ENCODE measurements around the gene TEDC1.

TEDC1 gene

DNA sequence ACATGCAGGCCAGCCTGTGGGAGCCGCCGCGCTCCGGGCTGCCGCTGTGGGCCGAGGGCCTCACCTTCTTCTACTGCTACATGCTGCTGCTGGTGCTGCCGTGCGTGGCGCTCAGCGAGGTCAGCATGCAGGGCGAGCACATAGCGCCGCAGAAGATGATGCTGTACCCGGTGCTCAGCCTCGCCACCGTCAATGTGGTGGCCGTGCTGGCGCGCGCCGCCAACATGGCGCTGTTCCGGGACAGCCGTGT, 38.2 kb downstream of the TEDC1 start:
- Histone ChIP-seq H3K27me3 (ENCODE audit: control insufficient read depth, insufficient read depth, low read length) (peaks cover 28% of the 10 kb centered on the region), H3K36me3 (ENCODE audit: insufficient read depth, low read length) (no peaks in the 10 kb centered on the region), H3K4me3 (ENCODE audit: low read length) (no peak overlapping the region), H3K4me1 (ENCODE audit: control insufficient read depth, insufficient read depth, low read length) (peaks cover 22% of the 10 kb centered on the region), H3K4me2 (ENCODE audit: low read length) (no peak overlapping the region), H3K9ac (ENCODE audit: low read depth, low read length) (no peak overlapping the region), H3K9me3 (replicated peaks; ENCODE audit: low read length) (no peaks in the 10 kb centered on the region)

DNA sequence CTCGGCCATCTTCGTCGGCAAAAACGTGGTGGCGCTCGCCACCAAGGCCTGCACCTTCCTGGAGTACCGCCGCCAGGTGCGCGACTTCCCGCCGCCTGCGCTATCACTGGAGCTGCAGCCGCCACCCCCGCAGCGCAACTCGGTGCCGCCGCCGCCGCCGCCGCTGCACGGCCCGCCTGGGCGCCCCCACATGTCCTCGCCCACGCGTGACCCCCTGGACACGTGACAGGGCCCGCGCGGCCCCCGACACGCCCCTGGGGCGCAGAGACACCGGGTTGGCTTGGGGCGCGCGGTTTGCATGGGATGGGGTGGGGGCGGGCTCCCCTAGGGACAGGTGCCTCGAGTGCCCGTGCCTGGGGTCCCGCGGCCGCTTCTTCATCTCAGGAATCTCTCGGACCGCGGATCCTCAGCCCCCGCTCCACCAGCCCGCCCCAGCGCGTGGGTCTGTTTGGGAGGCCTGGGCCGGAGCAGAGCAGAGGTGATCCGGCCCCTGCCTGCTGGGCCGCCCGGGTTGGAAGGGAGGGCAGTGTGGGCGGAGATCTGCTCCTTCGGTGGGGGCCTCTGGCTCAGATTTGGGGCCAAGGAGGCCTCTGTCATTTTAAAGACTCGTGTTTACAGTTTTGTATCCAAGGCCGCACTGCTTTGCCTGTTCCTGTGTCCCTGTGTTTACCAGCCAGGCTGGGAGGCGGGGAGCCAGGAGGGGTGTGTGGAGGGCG, 38.7 kb downstream of the TEDC1 start:
- H3K4me2 ChIP-seq (ENCODE audit: low read length), result no peak overlapping the region
- no peak overlapping the region for H3K9ac ChIP-seq (ENCODE audit: low read depth, low read length)
- H3K27me3 ChIP-seq (ENCODE audit: control insufficient read depth, insufficient read depth, low read length), result peaks cover 33% of the 10 kb centered on the region
- no peak overlapping the region for H3K4me3 ChIP-seq (ENCODE audit: low read length)
- H3K4me1 ChIP-seq (ENCODE audit: control insufficient read depth, insufficient read depth, low read length), result peaks cover 22% of the 10 kb centered on the region
- no peaks in the 10 kb centered on the region for H3K9me3 ChIP-seq (replicated peaks; ENCODE audit: low read length)
- H3K36me3 ChIP-seq (ENCODE audit: insufficient read depth, low read length), result no peaks in the 10 kb centered on the region

DNA sequence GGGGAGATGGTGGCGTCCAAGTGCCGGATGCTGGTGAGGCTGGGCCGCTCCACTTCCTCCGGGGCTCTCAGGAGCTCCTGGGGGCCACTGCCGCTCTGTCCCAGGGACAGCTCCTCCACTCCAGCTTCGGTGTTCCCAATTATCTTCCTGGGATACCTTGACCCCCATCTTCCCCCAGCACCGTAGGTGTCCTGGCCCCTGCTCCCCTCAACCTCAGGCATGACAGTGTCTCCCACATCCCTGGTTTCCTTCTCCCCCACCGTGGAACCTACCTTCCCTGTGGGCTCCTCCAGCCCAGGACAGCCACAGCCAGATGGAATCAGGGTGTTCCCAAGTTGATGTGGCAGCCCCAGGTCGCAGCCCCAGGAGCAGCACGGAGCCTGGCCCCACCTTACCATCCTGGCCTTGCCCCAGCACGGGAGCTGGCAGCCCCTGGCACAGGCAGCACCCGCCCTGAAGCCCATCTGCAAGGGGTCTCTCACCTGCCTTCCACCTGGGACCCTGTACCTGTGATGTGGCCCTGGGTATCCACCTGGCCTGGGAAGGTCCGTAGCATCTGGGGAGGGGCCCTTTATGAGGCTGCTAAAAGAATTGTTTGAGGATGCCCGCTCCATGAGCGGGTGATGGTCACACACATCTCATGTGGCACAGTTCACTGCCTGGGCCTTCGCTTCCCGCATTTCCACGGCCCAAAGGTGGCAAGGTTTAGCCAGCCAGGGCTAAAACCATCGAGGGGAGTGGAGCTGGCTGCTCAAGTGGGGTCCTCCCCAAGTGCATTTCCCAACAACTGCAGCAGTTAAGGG, 39.4 kb downstream of the TEDC1 start:
- Histone ChIP-seq H3K4me3 (ENCODE audit: low read length) (no peak overlapping the region), H3K27me3 (ENCODE audit: control insufficient read depth, insufficient read depth, low read length) (peaks cover 35% of the 10 kb centered on the region), H3K4me1 (ENCODE audit: control insufficient read depth, insufficient read depth, low read length) (peaks cover 22% of the 10 kb centered on the region), H3K9me3 (replicated peaks; ENCODE audit: low read length) (no peaks in the 10 kb centered on the region), H3K9ac (ENCODE audit: low read depth, low read length) (no peak overlapping the region), H3K36me3 (ENCODE audit: insufficient read depth, low read length) (no peaks in the 10 kb centered on the region), H3K4me2 (ENCODE audit: low read length) (no peak overlapping the region)

DNA sequence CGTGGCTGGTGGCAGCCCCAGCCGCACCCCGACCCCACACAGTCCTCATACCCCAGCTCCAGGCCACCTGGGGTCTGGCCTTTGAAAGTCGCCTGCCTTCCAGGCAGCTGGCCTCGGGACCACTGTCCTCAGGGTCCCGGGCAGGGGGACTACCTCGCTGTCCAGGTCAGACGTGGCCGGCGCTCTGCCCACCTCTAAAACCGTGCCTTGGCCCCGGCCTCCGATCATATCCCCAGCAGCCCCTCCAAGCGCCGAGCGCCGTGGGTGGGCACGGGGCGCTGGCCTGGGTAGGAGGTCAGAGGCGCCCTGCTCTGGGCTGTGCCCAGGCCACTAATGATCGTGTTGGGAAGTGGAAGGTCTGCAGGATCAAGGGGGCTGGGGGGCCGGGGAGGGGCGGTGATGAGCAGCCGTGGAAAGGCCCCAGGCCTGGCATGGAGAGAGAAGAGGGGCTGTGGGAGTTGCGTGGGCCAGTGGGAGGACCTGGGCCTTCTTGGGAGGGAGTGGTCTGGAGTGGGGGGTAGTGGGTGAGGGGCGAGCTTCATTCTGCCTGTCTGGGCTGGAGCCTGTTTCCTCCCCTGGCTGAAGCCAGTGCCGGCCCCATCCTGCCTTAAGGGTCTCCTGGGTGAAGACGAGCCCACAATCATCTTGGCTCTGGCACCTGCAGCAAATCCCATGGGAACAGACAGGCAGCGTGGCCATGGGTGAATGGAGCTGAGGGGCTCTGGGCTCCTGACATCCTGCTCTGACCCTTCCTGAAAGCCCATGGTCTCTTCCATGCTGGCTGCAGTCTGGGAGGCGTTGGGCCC, 40.2 kb downstream of the TEDC1 start:
- peaks cover 17% of the 10 kb centered on the region for H3K4me1 ChIP-seq (ENCODE audit: control insufficient read depth, insufficient read depth, low read length)
- no peak overlapping the region for H3K9ac ChIP-seq (ENCODE audit: low read depth, low read length)
- H3K4me2 ChIP-seq (ENCODE audit: low read length), result no peak overlapping the region
- H3K4me3 ChIP-seq (ENCODE audit: low read length), result no peak overlapping the region
- H3K27me3 ChIP-seq (ENCODE audit: control insufficient read depth, insufficient read depth, low read length), result peaks cover 33% of the 10 kb centered on the region
- no peaks in the 10 kb centered on the region for H3K36me3 ChIP-seq (ENCODE audit: insufficient read depth, low read length)
- H3K9me3 ChIP-seq (replicated peaks; ENCODE audit: low read length), result no peaks in the 10 kb centered on the region

DNA sequence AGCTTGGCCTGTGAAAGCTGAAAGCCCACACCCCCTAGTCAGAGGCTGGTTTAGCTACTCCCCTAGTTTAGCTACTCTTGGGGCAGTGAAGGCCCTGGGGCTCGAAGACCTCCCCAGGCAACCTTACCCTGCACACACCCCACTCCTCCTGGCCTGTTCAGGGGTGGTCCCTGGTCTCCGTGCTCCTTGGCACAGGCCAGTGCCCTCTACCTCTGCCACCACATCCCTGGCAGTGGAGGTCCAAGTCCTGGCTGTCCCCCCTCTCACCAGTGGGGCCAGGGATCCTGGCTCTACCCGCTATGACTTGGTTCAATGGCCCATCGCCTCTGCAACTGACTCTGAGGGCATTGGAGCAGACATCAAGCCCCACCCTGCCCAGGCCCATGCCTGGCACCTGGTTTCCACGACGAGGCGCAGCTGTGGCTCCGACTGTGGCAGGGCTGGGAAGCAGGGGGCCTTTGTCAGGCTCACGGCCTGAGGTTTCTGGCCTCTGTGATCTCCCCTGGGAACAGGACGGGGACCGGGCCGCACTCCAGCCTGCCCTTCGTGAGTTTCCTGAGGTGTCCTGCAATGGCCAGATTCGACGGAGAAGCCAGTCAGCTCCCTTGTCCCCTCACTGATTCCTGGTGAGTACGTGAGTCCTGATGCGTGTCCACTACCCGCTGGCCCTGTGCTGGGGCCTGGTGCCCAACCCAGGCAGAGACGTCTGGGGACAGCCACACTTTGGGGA, 41.0 kb downstream of the TEDC1 start:
- no peaks in the 10 kb centered on the region for H3K9me3 ChIP-seq (replicated peaks; ENCODE audit: low read length)
- no peaks in the 10 kb centered on the region for H3K36me3 ChIP-seq (ENCODE audit: insufficient read depth, low read length)
- peaks cover 13% of the 10 kb centered on the region for H3K4me1 ChIP-seq (ENCODE audit: control insufficient read depth, insufficient read depth, low read length)
- H3K4me3 ChIP-seq (ENCODE audit: low read length), result no peak overlapping the region
- H3K9ac ChIP-seq (ENCODE audit: low read depth, low read length), result no peak overlapping the region
- H3K27me3 ChIP-seq (ENCODE audit: control insufficient read depth, insufficient read depth, low read length), result peaks cover 41% of the 10 kb centered on the region
- H3K4me2 ChIP-seq (ENCODE audit: low read length), result no peak overlapping the region

DNA sequence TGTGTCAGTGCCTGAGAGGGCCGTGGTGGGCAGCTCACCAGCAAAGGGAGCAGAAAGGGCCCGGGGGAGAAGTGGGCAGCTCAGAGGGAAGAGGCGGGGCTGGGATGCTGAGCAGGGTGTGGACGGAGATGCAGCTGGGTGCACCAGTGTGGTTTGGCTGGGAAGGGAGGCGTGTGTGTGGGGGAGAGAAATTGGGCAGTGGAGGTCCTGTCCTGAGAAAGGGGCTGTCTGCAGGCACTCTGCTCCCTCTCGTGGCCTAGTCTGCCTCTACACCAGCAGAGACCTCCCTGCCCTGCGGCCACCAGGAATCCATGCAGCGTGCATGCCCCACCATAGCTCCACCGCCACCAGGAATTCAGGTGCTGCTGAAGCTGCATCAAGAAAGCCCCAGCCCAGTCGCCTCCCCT, 41.7 kb downstream of the TEDC1 start:
- Histone ChIP-seq H3K9me3 (replicated peaks; ENCODE audit: low read length) (no peaks in the 10 kb centered on the region), H3K27me3 (ENCODE audit: control insufficient read depth, insufficient read depth, low read length) (peaks cover 39% of the 10 kb centered on the region), H3K36me3 (ENCODE audit: insufficient read depth, low read length) (no peaks in the 10 kb centered on the region), H3K9ac (ENCODE audit: low read depth, low read length) (no peak overlapping the region), H3K4me1 (ENCODE audit: control insufficient read depth, insufficient read depth, low read length) (peaks cover 6% of the 10 kb centered on the region), H3K4me3 (ENCODE audit: low read length) (no peak overlapping the region), H3K4me2 (ENCODE audit: low read length) (no peak overlapping the region)

DNA sequence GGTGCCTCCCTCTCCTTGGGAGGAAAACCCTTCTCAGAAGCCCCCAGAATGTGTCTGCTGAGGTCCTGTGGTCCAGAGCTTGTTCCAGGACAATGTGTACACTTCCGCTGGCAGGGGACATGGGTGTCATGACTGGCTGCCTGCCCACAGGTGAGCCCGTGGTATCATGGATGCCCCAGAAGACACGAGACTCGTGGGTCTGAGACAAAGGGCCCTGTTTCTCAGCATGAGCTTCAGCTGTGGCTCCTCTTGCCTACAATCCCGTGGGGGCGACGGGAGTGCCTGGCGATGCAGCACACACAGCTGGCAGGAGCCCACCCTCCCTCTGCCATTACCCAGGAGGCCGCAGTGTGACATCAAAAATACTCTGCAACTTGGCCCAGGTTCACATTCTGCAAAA, 42.3 kb downstream of the TEDC1 start:
- Histone ChIP-seq H3K4me2 (ENCODE audit: low read length) (no peak overlapping the region), H3K36me3 (ENCODE audit: insufficient read depth, low read length) (no peaks in the 10 kb centered on the region), H3K27me3 (ENCODE audit: control insufficient read depth, insufficient read depth, low read length) (peaks cover 43% of the 10 kb centered on the region), H3K4me3 (ENCODE audit: low read length) (no peak overlapping the region), H3K4me1 (ENCODE audit: control insufficient read depth, insufficient read depth, low read length) (peaks cover 6% of the 10 kb centered on the region), H3K9me3 (replicated peaks; ENCODE audit: low read length) (no peaks in the 10 kb centered on the region), H3K9ac (ENCODE audit: low read depth, low read length) (no peak overlapping the region)

DNA sequence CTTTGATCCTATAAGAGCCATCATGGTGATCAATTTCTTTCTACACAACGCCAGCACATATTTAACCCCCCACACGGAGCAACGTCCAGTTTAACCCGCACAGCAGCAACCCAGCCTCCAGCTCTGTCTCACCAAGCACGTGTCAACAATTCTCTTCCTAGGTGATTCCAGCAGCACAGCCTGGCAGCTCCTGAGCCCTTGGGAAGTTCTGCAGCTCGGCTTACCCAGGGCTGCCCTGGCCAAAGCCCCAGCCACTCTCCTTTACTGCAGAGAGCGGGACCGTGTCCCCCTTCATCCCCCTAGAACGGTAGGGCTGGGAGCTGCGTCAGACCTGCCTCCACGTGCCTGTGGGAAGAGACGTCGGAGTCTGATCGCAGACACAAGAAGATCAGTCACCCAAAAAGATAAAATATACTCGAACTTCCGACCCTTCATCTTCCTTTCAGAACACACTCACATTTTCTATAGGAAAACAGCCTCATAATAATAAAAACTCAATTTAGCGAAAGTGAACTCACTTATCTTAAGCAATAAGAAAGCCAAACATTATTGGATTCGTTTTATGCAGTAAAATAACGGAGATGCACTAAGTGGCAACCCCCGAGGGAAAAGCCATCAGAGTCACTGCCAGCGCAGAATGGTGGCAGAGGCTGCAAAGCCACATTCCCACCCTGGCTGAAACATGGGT, 42.9 kb downstream of the TEDC1 start:
- Histone ChIP-seq H3K4me2 (ENCODE audit: low read length) (no peak overlapping the region), H3K27me3 (ENCODE audit: control insufficient read depth, insufficient read depth, low read length) (peaks cover 45% of the 10 kb centered on the region), H3K9ac (ENCODE audit: low read depth, low read length) (no peak overlapping the region), H3K4me3 (ENCODE audit: low read length) (no peak overlapping the region), H3K4me1 (ENCODE audit: control insufficient read depth, insufficient read depth, low read length) (peaks cover 2% of the 10 kb centered on the region), H3K36me3 (ENCODE audit: insufficient read depth, low read length) (no peaks in the 10 kb centered on the region), H3K9me3 (replicated peaks; ENCODE audit: low read length) (no peaks in the 10 kb centered on the region)

DNA sequence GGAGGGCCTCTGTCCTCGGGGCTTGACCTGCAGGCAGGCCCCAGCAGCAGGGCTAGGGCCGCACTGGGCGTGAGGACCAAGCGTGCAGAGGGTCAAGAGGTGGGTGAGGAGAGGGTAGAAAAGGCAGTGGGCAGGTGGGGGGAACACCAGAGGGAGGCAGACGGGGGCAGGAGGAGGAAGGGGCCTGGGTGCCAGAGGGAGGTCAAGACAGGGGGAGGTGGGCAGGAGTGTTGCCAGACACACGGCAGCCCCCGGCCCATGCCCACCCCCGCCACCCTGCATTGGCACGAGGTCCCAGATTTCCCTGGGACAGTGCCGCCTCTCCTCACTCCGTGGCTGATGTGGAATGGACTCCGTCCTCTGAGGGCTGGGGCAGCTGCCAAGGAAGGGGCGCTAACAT, 43.5 kb downstream of the TEDC1 start:
- Histone ChIP-seq H3K36me3 (ENCODE audit: insufficient read depth, low read length) (no peaks in the 10 kb centered on the region), H3K4me1 (ENCODE audit: control insufficient read depth, insufficient read depth, low read length) (peaks cover 2% of the 10 kb centered on the region)

DNA sequence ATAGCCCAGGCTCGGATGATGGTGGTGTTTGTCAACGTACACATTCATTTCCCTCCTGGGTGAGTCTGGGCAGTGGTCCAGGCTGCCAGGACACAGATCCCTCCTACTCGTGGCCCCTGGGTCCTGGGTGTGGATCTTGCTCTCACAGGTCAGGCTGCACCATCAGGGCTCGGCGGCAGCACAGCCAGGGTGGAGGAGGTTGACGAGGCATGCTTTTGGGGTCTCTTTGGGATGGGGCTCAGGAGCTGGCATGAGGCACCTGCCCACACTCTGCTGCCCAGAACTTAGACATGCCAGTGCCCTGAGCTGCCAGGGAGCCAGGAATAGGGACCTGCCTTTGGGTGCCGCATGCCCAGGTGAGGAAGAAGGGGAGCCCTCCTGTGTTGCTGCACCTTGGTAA, 45.0 kb downstream of the TEDC1 start:
- H3K27me3 ChIP-seq (ENCODE audit: control insufficient read depth, insufficient read depth, low read length), result peaks cover 49% of the 10 kb centered on the region
- no peak overlapping the region for H3K9ac ChIP-seq (ENCODE audit: low read depth, low read length)

More for the DNA sequence above, 43.5 kb downstream of the TEDC1 start:
- H3K4me2 ChIP-seq (ENCODE audit: low read length), result no peak overlapping the region
- H3K9me3 ChIP-seq (replicated peaks; ENCODE audit: low read length), result no peaks in the 10 kb centered on the region
- H3K27me3 ChIP-seq (ENCODE audit: control insufficient read depth, insufficient read depth, low read length), result peaks cover 45% of the 10 kb centered on the region
- H3K9ac ChIP-seq (ENCODE audit: low read depth, low read length), result no peak overlapping the region
- H3K4me3 ChIP-seq (ENCODE audit: low read length), result no peak overlapping the region

More for the DNA sequence above, 45.0 kb downstream of the TEDC1 start:
- H3K4me1 ChIP-seq (ENCODE audit: control insufficient read depth, insufficient read depth, low read length), result peaks cover 2% of the 10 kb centered on the region
- H3K9me3 ChIP-seq (replicated peaks; ENCODE audit: low read length), result no peaks in the 10 kb centered on the region
- no peak overlapping the region for H3K4me3 ChIP-seq (ENCODE audit: low read length)
- no peak overlapping the region for H3K4me2 ChIP-seq (ENCODE audit: low read length)
- H3K36me3 ChIP-seq (ENCODE audit: insufficient read depth, low read length), result no peaks in the 10 kb centered on the region
